Stomach (tissue), 4 donors: ENCODE results near the gene DUSP7.

Experiments used
- CTCF ChIP-seq, 7 experiments: fragments of 450-650 bp in 4 of 7; fragments of 200-600 bp in 3 of 7; sonication (generic) in 3 of 7; IDR thresholded peaks; one replicate each; pipeline ENCODE4 v1.5.1; 2016 to 2019; ENCODE audit warnings: antibody characterized with exemption in 7 of 7, control low read depth in 2 of 7, mild to moderate bottlenecking in 1 of 7
- POLR2A ChIP-seq, 4 donors: fragments of 450-650 bp; IDR thresholded peaks; one replicate each; pipeline ENCODE4 v1.6.1; 2016; ENCODE audit warnings: antibody characterized with exemption in 4 of 4, control low read depth in 2 of 4, mild to moderate bottlenecking in 1 of 4, moderate library complexity in 1 of 4
- POLR2AphosphoS5 ChIP-seq, 3 donors: sonication (generic); formaldehyde crosslinking; IDR thresholded peaks; one replicate each; pipeline ENCODE4 v1.6.1; 2016; ENCODE audit warnings: antibody characterized with exemption in 3 of 3

DNA sequence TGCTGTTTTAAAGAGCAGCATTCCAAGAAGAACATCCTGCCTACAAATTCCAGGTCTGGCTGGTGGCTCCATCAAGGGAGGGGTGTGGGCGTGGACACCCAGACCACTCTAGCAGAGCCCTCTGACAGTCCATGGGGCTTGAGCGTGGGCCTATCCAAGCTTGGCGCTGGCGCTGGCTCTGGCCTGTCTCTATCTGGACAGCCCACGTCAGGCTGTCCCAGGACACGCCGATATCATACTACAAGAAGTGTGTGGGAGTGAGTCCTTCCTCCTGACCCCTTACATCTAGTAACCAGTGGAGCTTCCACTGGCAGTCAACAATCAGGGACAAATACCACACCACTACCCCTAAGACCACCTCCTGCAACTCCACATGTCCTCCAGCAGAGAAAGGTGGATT, 17.1 kb upstream of the DUSP7 start:
- TF ChIP-seq POLR2AphosphoS5 (IDR thresholded peaks at IDR 0.05) (no peak), CTCF (IDR thresholded peaks at IDR 0.05) (no peak), POLR2A (IDR thresholded peaks at IDR 0.05) (no peak)
